ENCODE data around the gene LY6G5C. TPM values are rescaled to one million over a fixed set of nuclear protein-coding genes. Genes with fewer than 3 reads are reported as not detected.
"Not testable (repeated sequence)": the region's sequence is repeated elsewhere in the genome, so short reads cannot be mapped to it uniquely, and the experiment has no call there.

The LY6G5C gene
- total RNA-seq, 1 experiment from 2014 or later = not detected

DNA sequence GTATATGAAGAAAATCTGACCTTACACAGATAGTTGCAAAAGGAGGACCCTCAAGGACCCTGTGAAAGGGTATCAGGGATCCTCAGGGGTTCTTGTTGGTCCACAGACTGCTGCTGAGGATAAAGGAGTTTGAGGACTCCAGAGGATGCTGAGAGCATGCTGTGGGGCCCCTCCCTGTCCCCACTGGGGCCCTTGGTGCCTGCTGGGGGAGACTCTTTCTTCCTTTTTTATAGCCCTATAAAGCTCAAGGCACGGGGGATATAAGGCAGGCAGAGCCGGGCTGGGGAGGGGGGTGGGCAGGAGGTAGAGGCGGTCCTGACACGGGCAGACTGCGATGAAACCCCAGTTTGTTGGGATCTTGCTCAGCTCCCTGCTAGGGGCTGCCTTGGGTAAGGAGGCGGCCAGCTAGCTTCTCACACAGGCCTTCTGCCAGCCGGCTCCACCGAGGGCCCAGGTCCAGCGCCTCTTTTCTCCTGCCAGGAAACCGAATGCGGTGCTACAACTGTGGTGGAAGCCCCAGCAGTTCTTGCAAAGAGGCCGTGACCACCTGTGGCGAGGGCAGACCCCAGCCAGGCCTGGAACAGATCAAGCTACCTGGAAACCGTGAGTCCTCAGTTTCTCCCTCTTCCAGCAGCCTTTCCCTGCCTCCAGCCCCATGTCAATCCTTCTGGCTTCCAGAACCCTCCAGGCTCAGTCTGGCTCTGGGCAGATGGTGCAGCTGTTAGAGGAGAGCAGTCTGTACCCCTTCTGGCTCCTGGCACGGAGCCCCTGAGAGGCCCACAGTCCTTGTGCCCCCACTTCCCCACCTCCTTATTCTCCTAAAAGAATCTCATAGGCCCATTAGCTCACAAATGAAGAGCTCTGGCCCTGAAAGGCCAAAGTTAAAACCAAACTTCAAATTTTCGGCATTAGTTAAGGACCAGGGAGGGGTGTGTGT lies 34.4 kb upstream of the LY6G5C start, which contains the start of gene LY6G6D:
TSS of gene LY6G6D (plus strand) at position 327 of the 937 bp plus-strand sequence. CDS start at position 335, 8 bp downstream.
- DNase-seq (ENCODE audit: low read depth) = no peak

DNA sequence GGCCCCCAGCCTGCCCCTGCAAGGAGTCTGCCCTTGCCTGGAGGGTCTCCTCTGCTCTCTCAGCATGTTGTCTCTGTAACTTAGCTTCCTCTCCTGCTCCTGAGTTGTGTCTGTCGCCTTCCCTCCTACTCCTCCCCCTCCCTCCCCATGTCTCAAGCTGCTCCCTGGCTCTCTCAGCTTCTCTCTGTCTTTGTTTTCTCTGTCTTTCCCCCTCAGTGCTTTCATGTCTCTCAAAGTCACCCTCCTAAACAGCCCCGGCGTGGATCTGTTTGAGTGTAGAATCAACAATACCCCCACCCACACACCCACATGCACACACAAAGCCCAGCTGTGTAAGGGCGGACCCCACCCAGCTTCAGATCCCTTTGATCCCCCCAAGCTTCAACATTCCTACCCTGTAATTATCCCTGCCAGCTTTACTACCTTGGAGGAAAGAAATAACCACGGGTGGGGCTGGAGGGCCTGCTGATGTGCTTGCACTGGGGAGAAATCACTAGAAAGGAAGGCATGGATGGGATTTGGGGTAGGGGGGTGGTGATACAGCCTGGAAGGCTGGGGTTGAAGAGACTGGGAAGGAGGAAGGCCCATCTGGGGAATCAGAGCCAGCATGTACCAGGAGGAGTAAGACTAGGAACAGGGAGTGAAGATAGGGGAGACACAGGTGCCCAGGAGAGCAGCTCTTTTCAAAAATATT lies 33.3 kb upstream of the LY6G5C start:
- no peak for DNase-seq (ENCODE audit: low read depth)

DNA sequence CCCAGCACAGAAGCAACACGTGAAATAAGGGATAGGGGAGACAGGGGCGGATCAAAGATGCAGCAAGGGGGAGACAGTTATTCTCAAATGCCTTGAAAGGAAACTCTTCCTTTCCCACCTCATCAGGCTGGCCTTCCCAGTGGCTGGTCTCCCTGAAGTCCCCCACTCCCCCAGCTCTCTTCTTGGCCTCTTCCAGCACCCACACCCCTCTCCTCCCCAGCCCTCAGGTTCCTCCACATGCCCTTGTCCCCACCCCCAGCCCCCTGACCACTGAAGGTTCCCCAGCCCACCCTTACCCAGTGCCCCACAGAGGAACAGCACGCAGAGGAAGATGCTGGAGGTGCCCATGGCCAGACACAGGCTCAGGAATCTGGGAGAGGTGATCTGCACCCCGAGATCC lies 32.6 kb upstream of the LY6G5C start:
- no peak for DNase-seq (ENCODE audit: low read depth)

DNA sequence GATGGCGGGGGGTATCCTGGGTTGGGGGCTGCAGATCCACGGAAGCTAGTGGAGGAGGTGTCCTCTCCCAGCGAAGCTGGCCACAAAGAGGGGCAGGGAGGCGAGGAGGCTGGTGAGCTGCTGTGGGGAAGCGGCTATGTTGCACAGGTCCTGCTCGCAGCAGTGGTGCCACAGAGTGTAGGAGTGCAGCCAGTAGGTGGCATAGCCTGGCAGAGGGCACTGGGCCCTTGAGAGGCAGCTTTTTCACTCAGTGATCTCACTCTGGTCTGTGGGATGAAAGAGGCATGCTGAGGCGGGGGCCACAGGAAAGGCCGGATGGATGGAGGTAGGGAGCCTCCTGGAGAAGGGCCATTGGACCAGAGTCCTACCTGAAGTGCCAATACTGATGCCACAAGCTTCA lies 31.4 kb upstream of the LY6G5C start:
- DNase-seq (ENCODE audit: low read depth) = no peak

DNA sequence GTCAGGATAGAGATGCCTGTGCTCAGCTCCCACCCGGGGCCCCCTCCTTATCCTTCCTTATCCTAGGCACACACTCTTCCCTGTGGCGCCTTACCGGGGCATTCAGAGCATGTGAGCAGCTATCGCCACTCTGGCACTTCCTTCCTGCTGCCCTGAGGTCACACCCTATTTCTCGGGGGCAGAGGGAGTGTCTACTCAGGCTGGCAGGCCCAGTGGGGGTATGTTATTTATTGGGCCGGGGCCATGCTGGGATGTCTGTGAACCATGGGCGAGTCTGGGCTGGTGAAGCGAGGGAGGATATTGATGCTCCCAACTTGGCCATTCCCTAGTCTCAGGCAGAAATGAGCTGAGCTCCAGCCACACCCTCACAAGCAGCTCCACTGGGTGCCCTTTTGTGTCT lies 30.4 kb upstream of the LY6G5C start:
- DNase-seq (ENCODE audit: low read depth) = no peak

DNA sequence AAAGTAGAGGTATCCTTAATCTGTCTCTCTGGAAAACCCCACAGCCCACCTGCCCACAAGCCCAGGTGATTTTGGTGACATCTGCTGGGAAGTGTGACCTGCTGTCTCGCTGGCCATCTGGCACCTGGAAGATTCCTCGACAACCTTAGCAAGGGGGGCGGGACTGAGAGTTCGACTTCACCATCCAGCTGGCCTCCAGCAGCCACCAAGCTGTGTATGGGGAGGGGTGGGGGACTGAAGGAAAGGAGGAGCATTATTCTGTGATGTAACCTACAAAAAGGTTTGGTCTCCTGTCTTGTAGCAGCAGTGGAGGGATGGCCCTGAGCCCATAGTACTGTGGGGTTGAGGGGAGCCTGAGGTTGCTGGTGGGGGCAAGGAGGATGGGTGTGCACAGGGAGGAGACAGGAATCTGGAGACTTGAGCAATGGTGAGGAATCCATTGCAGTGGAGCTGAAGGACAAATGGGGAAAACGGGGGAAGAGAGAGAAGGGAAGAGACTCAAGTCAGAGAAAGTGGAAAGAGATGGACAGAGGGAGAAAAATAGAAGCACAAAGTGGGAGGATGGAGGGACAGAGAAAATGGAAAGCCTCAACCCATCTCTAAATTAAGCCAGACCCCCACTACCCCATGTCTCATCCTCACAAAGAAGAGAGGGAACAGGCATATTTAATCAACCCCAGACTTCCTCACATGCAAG lies 29.8 kb upstream of the LY6G5C start:
- no peak for DNase-seq (ENCODE audit: low read depth)

DNA sequence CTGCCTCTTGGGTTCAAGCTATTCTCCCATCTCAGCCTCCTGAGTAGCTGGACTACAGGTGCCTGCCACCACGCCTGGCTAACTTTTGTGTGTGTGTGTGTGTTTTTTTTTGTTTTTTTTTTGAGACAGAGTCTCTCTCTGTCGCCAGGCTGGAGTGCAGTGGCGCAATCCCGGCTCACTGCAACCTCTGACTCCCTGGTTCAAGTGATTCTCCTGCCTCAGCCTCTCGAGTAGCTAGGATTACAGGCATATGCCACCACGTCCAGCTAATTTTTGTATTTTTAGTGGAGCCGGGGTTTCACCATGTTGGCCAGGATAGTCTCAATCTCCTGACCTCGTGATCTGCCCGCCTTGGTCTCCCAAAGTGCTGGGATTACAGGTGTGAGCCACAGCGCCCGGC lies 28.3 kb upstream of the LY6G5C start:
- DNase-seq (ENCODE audit: low read depth) = not testable (repeated sequence)

DNA sequence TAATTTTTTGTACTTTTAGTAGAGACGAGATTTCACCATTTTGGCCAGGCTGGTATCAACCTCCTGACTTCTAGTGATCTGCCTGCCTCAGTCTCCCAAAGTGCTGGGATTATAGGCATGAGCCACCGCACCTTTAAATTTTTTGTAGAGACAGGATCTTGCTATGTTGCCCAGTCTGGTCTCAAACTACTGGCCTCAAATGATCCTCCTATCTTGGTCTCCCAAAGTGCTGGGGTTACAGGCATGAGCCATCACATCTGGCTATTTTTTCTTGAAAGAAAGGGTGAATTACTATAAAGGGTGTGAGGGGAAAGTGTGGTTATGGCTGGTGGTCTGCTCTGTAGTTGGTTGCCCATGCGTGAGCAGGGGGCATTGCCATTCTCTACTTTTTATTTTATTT lies 27.4 kb upstream of the LY6G5C start:
- DNase-seq (ENCODE audit: low read depth) = no peak

DNA sequence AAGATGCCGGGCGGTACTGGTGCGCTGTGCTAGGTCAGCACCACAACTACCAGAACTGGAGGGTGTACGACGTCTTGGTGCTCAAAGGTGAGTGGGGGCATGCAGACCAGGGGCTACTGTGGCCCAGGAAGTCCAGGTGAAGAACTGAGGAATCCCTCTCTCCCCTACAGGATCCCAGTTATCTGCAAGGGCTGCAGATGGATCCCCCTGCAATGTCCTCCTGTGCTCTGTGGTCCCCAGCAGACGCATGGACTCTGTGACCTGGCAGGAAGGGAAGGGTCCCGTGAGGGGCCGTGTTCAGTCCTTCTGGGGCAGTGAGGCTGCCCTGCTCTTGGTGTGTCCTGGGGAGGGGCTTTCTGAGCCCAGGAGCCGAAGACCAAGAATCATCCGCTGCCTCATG lies 26.8 kb upstream of the LY6G5C start:
- no peak for DNase-seq (ENCODE audit: low read depth)

DNA sequence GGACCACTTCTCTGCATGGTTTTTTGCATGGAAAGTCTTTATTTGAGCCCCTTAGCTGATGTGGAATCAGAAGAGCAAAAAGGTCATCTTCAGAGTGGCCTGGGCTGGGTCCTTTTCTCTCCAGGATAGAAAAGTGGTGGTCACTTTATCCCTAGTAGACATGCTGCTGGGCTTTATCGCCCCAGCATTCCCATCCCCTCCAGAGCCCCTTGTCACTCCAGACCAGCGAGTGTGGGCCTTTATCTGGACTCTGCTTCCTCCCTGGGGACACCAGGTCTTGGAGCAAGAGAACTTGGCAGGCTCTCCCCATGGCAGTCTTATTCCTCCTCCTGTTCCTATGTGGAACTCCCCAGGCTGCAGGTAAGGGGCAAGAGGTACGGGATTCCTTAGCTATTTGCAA lies 25.7 kb upstream of the LY6G5C start, which contains the start of gene LY6G6F:
TSS of gene LY6G6F (plus strand) at position 268 of the 400 bp plus-strand sequence. CDS start at position 309, 41 bp downstream.
- DNase-seq (ENCODE audit: low read depth) = no peak

DNA sequence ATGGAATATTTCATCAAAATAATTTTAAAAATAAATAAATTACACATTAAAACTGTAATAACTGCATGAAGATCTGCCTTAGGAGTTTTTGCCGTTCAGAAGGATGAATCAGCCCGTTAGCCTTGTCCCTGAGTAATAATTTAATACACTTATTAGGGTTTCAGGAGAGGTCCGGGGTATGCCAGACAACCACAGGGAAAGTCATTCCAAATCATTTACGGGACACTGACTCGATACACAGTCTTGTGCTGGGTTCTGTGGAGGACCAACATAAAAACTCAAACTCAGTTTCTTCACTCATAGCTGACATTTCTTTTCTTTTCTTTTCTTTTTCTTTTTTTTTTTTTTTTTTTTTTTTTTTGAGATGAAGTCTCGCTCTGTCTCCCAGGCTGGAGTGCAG lies 25.1 kb upstream of the LY6G5C start:
- no peak for DNase-seq (ENCODE audit: low read depth)

DNA sequence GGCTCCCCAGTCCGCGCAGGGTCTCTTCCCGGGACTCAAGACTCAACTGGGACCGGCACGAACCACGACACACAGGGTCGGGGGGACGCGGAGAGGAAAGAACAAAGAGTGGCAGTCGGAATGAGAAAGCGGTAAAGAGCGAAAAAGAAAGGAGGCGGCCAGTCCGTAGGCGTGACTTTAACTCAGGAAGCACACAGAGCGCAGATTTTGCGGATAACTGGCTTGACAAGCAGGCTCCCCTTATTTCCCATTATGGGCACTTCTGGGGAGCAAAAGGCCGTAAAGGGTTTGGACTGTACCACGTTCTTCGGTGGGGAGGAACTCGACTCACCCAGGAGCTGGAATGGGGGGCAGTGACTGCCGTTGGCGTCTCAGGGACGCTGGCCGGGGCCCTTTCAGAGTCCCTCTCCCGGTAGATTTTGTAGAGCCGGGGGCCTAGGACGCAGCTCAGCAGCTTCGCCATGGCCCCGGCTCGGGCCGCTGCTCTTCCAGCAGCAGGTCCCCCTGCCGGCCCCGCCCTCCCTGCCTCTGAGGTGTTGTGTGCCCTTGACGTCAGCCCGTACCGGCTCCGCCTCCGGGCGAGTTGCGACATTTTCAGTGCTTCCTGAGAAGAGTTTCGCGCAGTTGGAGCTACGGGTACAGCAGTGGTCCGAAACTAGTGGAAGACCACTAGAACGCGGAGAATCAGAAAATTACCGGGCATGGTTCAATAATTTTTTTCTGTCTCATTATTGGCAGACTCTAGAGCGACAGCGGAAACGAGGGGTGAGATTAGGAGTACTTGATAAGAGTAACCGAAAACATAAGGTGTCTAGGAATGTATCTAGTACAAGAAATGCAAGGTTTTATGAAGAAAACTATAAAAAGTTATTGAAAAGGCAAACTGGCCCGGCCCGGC lies 22.2 kb upstream of the LY6G5C start, which contains the start of gene ABHD16A:
TSS of gene ABHD16A (minus strand) at position 506 of the 898 bp plus-strand sequence. CDS start at position 463, 43 bp downstream.
- DNase-seq (ENCODE audit: low read depth) = peak; percentile 100

DNA sequence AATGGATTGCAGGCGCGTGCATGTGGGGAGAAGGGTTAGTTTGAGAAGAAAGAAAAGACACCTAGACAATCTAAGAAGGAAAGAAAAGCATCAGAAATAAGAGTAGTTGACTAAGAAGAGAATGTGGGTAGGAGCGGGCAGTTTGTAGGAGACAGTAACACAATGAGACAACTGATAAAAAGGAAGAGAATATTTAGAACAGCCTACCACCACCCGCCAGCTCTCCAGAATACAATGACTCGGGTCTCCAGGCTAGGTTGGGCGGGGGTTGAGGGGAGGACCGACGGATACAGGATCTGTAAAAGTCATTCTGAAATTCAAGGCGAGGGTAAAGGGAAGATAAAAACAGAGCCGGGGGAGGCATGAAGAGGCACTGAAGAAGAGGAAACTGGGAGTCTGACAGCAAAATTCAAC lies 21.5 kb upstream of the LY6G5C start:
- DNase-seq (ENCODE audit: low read depth) = no peak

DNA sequence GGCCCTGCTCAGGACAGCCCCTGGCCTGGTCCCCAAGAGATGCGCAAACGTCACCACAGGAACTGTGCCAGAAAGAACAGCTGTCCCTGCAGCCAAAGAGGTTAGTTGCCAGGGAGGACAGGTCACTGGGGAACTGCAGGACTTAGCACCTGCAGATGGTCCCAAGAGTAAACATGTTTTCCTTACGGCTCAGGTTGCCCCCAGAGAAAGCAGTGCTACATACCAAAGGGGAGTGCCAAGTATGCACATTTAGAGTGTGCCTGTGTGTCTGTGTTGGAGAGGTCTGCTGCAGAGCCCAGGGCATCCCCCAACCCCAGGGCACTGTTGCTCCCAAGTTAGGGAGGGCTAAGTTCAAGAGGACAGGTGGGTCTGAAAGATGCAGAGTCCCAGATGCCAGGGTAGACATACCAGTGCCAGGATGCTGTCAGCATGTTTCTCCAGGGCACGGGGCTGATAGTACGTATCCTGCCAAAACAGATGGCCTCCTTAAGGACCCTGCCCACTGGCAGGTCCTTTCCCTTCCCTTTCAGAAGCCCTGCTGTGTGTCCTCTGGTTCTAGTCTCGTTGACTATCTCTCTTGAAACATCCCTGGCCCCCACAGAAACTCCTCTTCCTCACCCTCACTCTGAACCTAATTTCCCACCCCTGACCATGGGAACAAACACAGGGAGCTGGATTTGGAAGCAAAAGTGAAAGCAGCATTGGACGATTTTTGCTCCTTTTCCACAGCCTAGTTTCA lies 21.0 kb upstream of the LY6G5C start:
- peak; percentile 31 for DNase-seq (ENCODE audit: low read depth)

DNA sequence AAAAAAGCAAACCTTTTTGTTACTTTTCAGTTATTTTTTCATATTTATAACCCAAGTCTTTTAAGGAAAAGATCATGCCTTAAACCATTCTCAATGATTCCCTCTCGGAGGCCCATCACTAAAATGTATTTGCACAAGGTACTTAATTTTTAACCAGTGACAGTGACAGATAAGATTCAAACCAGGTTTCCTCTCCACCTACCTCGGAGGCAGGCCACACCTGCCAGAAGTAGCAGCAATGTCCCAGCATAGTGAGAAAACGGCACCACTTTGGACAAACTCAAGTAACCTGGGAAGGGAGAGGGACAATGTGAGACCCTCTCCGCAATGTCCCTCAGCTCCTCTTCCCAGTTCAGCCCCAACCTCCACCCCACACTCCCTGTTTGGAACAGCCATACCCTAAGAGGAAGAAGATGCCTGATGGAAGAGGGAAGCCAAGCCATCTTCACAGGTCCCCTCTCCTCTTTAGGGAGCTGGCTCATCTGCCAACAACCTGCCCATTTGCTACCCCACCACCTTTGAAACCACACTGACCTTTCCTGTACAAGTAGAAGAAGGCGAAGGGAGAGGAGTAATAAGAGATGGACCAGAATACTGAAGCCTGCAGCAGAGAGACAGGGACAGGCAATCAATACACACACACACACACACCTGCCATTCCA lies 20.0 kb upstream of the LY6G5C start:
- DNase-seq (ENCODE audit: low read depth) = no peak

DNA sequence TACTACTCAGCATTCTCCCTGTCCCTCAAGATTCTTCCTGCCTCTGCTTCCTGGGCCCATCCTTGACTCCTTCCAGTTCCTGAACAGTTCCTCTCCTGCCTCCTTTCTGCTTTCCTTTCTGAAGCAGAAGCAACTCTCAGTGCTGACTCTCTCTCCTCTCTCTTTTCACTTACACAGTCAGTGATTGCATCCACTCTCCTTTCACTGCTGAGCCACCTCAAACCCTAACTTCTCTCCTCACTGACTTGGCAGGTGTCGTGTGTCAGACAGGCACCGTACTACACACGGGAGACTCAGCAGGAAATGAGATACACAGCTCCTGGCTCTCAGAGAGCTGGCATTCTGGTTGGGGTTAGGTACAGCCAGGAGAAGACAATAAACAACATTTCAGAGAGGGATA lies 16.7 kb upstream of the LY6G5C start:
- DNase-seq (ENCODE audit: low read depth) = no peak

DNA sequence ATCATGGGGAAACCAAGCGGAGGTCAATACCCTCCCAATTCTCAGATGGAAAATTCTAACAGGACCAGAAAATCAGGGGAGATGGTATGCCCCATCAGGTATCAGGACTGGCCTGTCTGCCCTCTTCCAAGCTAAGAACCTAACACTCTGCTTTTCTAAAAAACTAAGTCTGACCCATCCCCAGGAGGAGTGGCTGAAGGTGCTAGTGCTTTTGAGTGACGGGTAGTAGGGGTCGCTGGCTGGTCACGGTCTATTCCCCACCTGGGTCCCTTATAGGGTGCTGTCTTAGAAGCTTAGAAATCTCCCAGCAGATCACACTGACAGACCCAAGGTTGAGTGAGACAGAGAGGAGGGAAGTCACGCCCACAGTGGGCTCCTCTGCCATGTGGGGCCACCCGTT lies 12.7 kb upstream of the LY6G5C start:
- DNase-seq (ENCODE audit: low read depth) = no peak

DNA sequence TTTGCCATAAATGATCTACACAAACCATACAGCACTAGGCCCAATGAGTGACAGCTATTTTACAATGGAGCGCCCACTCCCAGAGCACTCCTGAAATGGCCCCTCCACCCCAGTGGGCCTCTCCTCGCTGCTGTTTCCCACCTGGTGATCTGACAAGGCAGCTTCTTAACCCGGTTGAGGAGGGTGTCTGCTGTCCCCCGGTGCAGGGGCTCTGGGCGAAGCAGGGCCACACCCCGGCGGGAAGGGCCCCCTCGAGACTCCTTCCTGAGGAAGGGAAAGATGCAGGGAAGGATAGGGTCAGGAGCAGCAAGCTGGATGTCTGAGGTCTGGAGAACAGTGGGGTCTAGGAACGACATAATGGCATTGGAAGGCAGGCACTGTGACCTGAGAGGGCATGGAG lies 12.0 kb upstream of the LY6G5C start:
- DNase-seq (ENCODE audit: low read depth) = no peak

DNA sequence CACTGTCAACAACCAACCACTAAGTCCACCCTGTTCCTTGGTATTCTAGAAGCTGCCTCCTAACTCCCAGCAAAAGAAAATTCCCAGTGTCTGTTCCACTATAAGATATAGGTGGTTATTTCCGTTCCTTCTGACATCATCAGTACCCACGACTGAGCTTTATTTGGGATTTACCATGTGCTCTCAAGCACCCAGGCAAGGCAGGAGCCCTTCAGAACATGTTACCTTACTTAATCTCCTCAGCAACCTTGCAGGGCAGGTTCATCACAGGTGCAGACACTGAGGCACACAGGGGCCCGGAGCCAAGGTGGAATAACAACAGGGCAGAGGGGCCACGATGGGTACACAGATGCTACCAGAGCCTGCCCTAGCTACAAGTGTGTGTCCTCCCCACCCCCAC lies 11.5 kb upstream of the LY6G5C start:
- DNase-seq (ENCODE audit: low read depth) = no peak
